B cell (primary cell): ENCODE measurements around the gene SLC25A24.
"Not testable (repeated sequence)": the region's sequence is repeated elsewhere in the genome, so short reads cannot be mapped to it uniquely, and the experiment has no call there.

Source experiments
- CTCF ChIP-seq: fragments of 200-600 bp; IDR thresholded peaks from one replicate; pipeline ENCODE4 v1.8.0; 2022; ENCODE audit warnings: antibody characterized with exemption, mild to moderate bottlenecking
- EZH2 ChIP-seq: IDR thresholded peaks from 2 replicates; pipeline ENCODE4 v1.6.1; 2012; ENCODE audit warnings: borderline replicate concordance, low read depth, mild to moderate bottlenecking, moderate library complexity, low read length; ENCODE audit not compliant: insufficient read depth, poor library complexity, severe bottlenecking

GRCh38 chr1:108216028-108216890 lies 16.1 kb upstream of the SLC25A24 start:
- TF ChIP-seq CTCF, EZH2: not testable (repeated sequence)
